Heart left ventricle (tissue), 16 donors: ENCODE data around the gene CDA. TPM values are rescaled to one million over a fixed set of nuclear protein-coding genes. Genes with fewer than 3 reads are reported as not detected.

Experiments
- ATAC-seq, 4 donors: fragments of 200-7000 bp; cut with Tn5 transposase; one replicate each; pipeline ENCODE4 v1.9.1; 2020 to 2022; ENCODE audit warnings: moderate library complexity in 4 of 4, mild to moderate bottlenecking in 3 of 4, moderate number of reproducible peaks in 1 of 4
- DNase-seq, 5 donors: peaks; one replicate each; pipeline ENCODE4 v3.0.0-alpha.2; 2020
- H3K27ac ChIP-seq, 12 donors: fragments of 200-600 bp; sonication (generic) in 4 of 12; one replicate each; pipeline versions ENCODE4 v1.5.0 to v1.8.0; 2016 to 2022; ENCODE audit warnings: mild to moderate bottlenecking in 2 of 12
- H3K27me3 ChIP-seq, 9 donors: fragments of 200-600 bp; sonication (generic) in 2 of 9; one replicate each; pipeline versions ENCODE4 v1.5.1 to v1.8.0; 2016 to 2022; ENCODE audit warnings: mild to moderate bottlenecking in 3 of 9
- H3K36me3 ChIP-seq, 9 donors: fragments of 200-600 bp; sonication (generic) in 2 of 9; one replicate each; pipeline versions ENCODE4 v1.5.0 to v1.8.0; 2018 to 2022; ENCODE audit warnings: mild to moderate bottlenecking in 2 of 9
- H3K4me1 ChIP-seq, 12 donors: fragments of 200-600 bp; sonication (generic) in 4 of 12; one replicate each; pipeline versions ENCODE4 v1.5.0 to v1.8.0; 2016 to 2022; ENCODE audit warnings: mild to moderate bottlenecking in 3 of 12
- H3K4me3 ChIP-seq, 12 donors: fragments of 200-600 bp; sonication (generic) in 4 of 12; one replicate each; pipeline versions ENCODE4 v1.5.0 to v1.8.0; 2017 to 2022; ENCODE audit warnings: mild to moderate bottlenecking in 9 of 12, moderate library complexity in 4 of 12
- H3K9me3 ChIP-seq, 12 donors: fragments of 200-600 bp; sonication (generic) in 4 of 12; one replicate each; pipeline versions ENCODE4 v1.5.0 to v1.8.0; 2016 to 2022; ENCODE audit warnings: mild to moderate bottlenecking in 1 of 12
- POLR2A ChIP-seq, 2 donors: fragments of 450-650 bp; IDR thresholded peaks; one replicate each; pipeline ENCODE4 v1.6.1; 2017; ENCODE audit warnings: antibody characterized with exemption in 2 of 2, mild to moderate bottlenecking in 2 of 2, moderate library complexity in 2 of 2
- WGBS, 4 donors: extraction: QIAGEN DNeasy Blood & Tissue Kit in 2 of 4; methylation state at CpG; one replicate each; pipeline versions ENCODE4 v1.1.5 to v1.1.7; 2013 to 2018; 5-methylcytosine and 5-hydroxymethylcytosine counted together
- intact Hi-C, 10 donors: fragments of 100-400 bp; cut with DNase I; formaldehyde crosslinking; loops; one replicate each; pipeline versions ENCODE4 v1.11.1 to v1.14.2; 2022
- polyA plus RNA-seq, 2 donors: library from polyadenylated mRNA; stranded (reverse); fragments of 200-250 nt; gene quantifications; one replicate each; pipeline ENCODE4 v1.2.3, GENCODE V29; 2013
- total RNA-seq, 9 donors: library from RNA; depleted of rRNA in 2 of 9; stranded (reverse); fragments of >200 nt in 2 of 9; fragmentation: NEBNext Ultra II Directional in 3 of 9; extraction: Animal tissue kit (Norgen Biotek cat#: 25700) in 3 of 9; gene quantifications; one replicate each; pipeline versions ENCODE4 v1.1.0 to v1.2.4, GENCODE V29; 2016 to 2023
- TF ChIP-seq, protein P1 (sequence below), 12 donors: fragments of 200-600 bp; sonication (generic) in 4 of 12; IDR thresholded peaks; one replicate each; pipeline versions ENCODE4 v1.5.0 to v1.8.0; 2018 to 2022; ENCODE audit warnings: antibody characterized with exemption in 12 of 12, mild to moderate bottlenecking in 5 of 12
- donor health status: ischemic (EF 13 %, LVEDD 7.1; RV severe dilation, severe dysfunction).
- donor health status: healthy with polysubstance abuse.
- donor health status: DM: no; HTN: yes; CAD: no.
- donor health status: DM: no; HTN: no; CAD: no.
- donor health status: ischemic (EF 25% LVEDD 6.9; RV normal size, moderate dysfunction).
- donor health status: ischemic (EF 25% LVEDD 5.7; RV mildly dilated, moderate dysfunction).
- donor health status: healthy.
- donor health status: DM: yes; HTN: yes; CAD: no.
- donor health status: ischemic (EF 35%, LVEDD 5.7; RV mildly dilated, moderate dysfunction).
- donor health status: nonischemic (EF 11% LVEDD 7.7; RV severe dilation, severe dysfunction).
- donor health status: DM: yes; HTN: yes; CAD: no.
- donor health status: PGD.
- donor health status: ischemic (EF 29% LVEDD 5.4; RV normal size, mild dysfunction).
- donor health status: nonischemic (EF 23%, LVEDD 6.1; RV moderate dilation, normal function).

Gene CDA
- total and polyA plus RNA-seq, 11 donors, result 0.63 to 7.6 (median 2.9) TPM

DNA sequence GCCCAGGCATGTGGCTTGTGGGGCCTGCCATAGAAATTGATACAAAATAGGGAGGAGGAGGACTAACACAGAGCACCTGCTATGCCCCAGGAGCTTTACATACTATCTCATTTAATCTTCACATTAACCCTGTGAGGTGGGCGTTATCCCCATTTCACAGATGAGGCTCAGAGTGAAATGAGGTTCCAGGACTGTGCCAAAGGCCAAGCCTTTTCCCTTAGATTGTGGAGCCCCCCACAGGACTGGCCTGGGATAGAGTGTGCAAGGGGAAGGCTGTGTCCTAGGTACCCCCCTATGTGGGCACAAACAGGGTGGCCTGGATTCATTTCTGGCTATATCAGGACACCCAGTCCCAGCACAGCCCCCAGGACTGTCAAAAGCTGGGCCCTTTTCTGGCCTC is 74.5 kb downstream of the CDA start:
- H3K4me1 ChIP-seq, result peaks cover 0 to 46% (median 30%) of the 10 kb centered on the region in 12 donors
- peaks cover 0 to 13% (median 0%) of the 10 kb centered on the region in 9 donors for H3K36me3 ChIP-seq
- TF ChIP-seq, protein P1, sequence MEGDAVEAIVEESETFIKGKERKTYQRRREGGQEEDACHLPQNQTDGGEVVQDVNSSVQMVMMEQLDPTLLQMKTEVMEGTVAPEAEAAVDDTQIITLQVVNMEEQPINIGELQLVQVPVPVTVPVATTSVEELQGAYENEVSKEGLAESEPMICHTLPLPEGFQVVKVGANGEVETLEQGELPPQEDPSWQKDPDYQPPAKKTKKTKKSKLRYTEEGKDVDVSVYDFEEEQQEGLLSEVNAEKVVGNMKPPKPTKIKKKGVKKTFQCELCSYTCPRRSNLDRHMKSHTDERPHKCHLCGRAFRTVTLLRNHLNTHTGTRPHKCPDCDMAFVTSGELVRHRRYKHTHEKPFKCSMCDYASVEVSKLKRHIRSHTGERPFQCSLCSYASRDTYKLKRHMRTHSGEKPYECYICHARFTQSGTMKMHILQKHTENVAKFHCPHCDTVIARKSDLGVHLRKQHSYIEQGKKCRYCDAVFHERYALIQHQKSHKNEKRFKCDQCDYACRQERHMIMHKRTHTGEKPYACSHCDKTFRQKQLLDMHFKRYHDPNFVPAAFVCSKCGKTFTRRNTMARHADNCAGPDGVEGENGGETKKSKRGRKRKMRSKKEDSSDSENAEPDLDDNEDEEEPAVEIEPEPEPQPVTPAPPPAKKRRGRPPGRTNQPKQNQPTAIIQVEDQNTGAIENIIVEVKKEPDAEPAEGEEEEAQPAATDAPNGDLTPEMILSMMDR (IDR thresholded peaks at IDR 0.05), result no peak
- TF ChIP-seq POLR2A (IDR thresholded peaks at IDR 0.05), result no peak
- intact Hi-C loops, result no loop called here
- no peak overlapping the region for H3K27ac ChIP-seq
- DNase-seq (no peak), ATAC-seq (no peak)
- H3K9me3 ChIP-seq, result no peaks in the 10 kb centered on the region
- 92 to 100% (median 94%) methylated on average over 1 of the region's 1 CpG for WGBS, 4 donors
- H3K27me3 ChIP-seq, result no peaks in the 10 kb centered on the region
- no peak overlapping the region for H3K4me3 ChIP-seq

DNA sequence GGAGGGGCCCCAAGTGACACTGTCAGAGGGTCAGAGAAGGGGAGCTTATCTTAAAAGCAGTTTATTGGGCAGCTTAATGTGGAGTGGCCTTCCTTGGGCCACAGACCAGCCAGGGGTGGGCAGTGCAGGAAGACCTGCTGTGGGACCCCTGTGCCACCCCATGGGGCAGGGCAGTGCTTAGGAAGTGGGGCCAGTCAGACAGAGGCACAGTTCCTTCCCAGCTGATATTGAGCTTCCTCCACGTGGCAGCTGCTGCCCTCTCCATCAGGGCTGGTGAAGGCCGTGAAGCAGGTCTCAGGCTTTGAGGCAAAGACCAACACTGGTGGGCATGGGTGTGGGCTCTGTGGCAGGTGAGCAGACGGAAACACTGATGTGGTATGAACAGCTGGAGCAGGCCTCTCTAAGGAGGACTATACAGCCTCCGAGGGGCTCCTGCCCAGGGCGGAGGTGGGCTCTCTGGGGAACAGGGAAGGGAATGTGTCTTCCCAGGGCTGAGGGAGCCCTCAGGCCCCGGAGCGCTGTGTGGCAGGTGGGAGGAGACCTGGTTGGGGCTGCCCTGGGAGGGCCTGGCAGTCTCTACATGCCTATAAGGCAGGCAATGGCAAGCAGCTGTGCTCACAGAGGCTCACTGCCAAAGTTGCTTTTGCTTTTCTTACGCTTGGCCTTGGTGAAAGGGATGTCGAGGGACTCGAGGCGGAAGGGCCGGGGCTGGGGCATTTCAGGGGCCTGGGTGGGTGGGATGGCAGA is 75.2 kb downstream of the CDA start:
- ATAC-seq, result no peak
- Histone ChIP-seq H3K4me1 (peaks cover 0 to 40% (median 26%) of the 10 kb centered on the region in 12 donors), H3K4me3 (no peak overlapping the region), H3K27me3 (no peaks in the 10 kb centered on the region), H3K9me3 (no peaks in the 10 kb centered on the region), H3K36me3 (peaks cover 0 to 8% (median 1%) of the 10 kb centered on the region in 9 donors), H3K27ac (no peak overlapping the region)
- WGBS, 4 donors, result 77 to 83% (median 79%) methylated on average over 11 to 12 of the region's 12 CpGs
- intact Hi-C loops, result no loop called here
- TF ChIP-seq, protein P1 (IDR thresholded peaks at IDR 0.05), result no peak
- no peak for TF ChIP-seq POLR2A (IDR thresholded peaks at IDR 0.05)
- DNase-seq, result no peak

DNA sequence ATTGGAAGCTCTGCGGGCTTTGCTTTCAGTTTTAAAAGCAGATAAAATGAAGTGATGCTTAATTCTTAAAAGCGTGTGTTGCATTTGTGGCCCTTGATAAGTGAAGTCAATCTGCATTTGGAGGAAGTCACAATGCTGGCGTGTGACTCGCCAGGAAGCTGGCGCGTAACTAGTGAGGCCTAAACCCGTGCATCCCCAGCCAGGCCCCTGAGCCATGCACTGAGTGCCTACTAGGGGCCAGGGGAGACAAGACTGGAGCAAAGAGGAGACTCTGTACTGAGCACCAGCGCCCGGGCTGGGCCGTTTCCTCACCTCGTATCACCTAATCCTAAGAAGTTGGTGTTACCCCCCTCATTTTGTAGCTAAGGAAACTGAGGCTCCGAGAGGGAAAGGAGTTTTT is 76.8 kb downstream of the CDA start:
- intact Hi-C loops, result no loop called here
- H3K9me3 ChIP-seq, result no peaks in the 10 kb centered on the region
- H3K27ac ChIP-seq, result peak overlapping the region; percentile 44 to 80 (median 72)
- DNase-seq (peak in 1 of 5 donors; percentile 40), ATAC-seq (no peak)
- peaks cover 0 to 18% (median 0%) of the 10 kb centered on the region in 9 donors for H3K36me3 ChIP-seq
- peaks cover 0 to 24% (median 11%) of the 10 kb centered on the region in 12 donors for H3K4me1 ChIP-seq
- H3K4me3 ChIP-seq, result peak overlapping the region in 4 of 12 donors; percentile 7 to 36 (median 22)
- WGBS, 4 donors, result 70 to 78% (median 75%) methylated on average over 12 of the region's 12 CpGs
- no peaks in the 10 kb centered on the region for H3K27me3 ChIP-seq
- TF ChIP-seq POLR2A (IDR thresholded peaks at IDR 0.05), result no peak
- TF ChIP-seq, protein P1 (IDR thresholded peaks at IDR 0.05), result no peak

DNA sequence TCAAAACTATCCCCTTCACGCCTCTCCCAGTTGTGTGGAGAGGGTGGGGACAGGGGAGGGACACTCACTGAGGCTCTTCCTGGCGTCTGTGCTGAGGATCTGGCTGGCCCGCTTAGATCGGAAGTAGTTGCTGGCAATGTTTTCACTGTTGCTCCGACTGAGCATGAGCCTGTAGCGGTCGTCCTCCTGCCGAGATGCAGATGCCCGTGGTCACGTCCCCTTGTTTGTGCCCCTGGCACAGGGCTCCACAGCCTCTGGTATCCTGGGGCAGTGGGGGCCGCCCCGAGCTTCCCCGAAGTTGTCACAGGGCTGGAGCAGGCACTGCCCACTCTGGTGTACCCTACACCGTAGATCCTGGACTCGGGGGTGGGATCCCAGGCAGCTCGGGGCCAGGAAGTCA is 77.2 kb downstream of the CDA start:
- H3K9me3 ChIP-seq, result no peaks in the 10 kb centered on the region
- TF ChIP-seq, protein P1 (IDR thresholded peaks at IDR 0.05), result no peak
- TF ChIP-seq POLR2A (IDR thresholded peaks at IDR 0.05), result no peak
- H3K4me1 ChIP-seq, result peaks cover 0 to 24% (median 11%) of the 10 kb centered on the region in 12 donors
- H3K27me3 ChIP-seq, result no peaks in the 10 kb centered on the region
- H3K27ac ChIP-seq, result peak overlapping the region; percentile 44 to 80 (median 72)
- H3K36me3 ChIP-seq, result peaks cover 0 to 19% (median 0%) of the 10 kb centered on the region in 9 donors
- peak in 1 of 4 donors; percentile 18 for ATAC-seq
- peak; percentile 28 to 56 (median 47) for DNase-seq
- intact Hi-C loops, result no loop called here
- peak overlapping the region in 7 of 12 donors; percentile 14 to 36 (median 25) for H3K4me3 ChIP-seq
- 58 to 73% (median 63%) methylated on average over 6 to 16 of the region's 16 CpGs for WGBS, 4 donors
